HL-60/S4 treated with phorbol 12-myristate 13-acetate at 8.2 ng/mL for 4 days and 3 days (cell line): Measurements from ENCODE around the gene PNKP.

ENCODE experiments used
- in situ Hi-C: fragments of 300-500 bp; cut with MboI; formaldehyde crosslinking; loops from 2 replicates; pipeline ENCODE4 v1.15.0; 2022; ENCODE audit warnings: low sequenced_read_pairs

PNKP gene

DNA sequence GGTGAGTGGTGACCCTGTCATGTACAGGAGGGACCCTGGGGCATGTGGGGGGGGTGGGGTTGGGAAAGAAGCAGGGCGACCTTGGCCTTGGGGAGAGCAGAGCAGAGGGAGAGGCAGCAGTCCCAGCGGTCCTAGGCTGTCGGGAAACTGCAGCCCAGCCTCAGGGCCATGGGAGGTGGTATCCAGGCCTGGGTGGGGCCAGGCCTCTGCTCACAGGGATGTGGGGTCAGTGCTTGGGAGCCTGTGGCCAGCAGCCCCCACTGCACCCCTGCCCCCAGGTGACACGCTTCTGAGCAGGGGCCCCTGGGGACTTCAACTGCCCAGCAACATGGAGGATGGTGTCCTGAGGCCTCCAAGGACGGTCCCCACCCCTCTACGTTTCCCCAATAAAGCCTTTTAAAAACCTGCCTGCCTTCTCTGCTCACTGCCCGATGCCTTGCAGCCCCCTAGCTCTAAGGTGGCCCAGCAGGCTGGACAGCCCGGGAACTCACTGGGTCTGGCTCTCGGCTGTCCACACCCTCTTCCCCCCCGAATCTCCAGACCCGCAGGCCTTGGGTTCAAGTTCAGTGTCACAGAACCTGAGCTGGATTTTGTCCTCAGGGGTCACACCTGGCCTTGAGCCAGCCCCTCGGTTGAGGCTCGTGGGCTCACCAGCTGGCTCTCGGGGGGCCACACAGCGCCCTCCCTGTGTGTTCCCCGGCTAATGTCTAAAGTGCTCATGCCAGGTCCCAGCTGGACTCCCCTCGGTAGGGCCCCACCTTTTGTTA lies 6.9 kb downstream of the PNKP start:
- in situ Hi-C loops, result no loop called here

DNA sequence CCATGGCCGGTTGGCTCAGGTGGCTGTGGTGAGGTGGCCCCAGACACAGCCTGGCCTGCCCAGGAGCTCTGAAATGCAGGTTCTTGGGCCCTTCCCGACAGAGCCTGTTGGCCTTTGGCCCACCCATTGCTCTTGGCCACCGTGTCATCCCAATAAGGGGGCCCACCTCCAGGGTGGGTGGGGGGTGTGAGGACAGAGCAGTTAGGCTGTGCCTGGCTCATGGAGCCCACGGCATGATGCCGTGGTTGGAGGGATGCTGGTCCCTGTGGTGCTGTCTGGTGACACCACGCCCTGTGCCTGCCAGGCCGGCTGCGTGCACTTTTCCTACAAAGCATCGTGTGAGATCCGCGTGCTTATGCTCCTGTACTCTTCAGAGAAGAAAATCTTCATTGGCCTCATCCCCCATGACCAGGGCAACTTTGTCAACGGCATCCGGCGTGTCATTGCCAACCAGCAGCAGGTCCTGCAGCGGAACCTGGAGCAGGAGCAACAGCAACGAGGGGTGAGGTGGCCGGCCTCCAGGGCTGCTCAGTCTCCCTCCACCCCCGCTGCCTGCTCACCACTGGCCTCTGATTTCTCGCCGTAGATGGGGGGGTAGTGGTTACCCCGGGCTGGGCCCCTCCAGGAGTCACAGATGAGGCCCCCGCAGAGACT lies 7.6 kb downstream of the PNKP start:
- in situ Hi-C loops, result no loop called here

GRCh38 chr19:49858088-49858985 lies 9.0 kb downstream of the PNKP start:
- in situ Hi-C loops, result no loop called here

DNA sequence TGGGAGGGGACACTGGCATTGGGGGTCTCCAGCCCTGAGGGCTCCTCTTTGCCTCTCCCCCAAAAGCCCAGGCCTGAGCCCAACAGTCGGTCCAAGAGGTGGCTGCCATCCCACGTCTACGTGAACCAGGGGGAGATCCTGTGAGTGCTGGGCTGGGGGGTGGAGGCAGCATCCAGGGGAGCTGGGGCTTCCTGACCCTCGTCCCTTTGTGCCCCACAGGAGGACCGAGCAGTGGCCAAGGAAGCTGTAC lies 9.6 kb downstream of the PNKP start:
- in situ Hi-C loops, result no loop called here

GRCh38 chr19:49857061-49857837 lies 10.1 kb downstream of the PNKP start:
- in situ Hi-C loops, result no loop called here

GRCh38 chr19:49856574-49857021 lies 10.8 kb downstream of the PNKP start:
- in situ Hi-C loops, result no loop called here

GRCh38 chr19:49855676-49856573 lies 11.5 kb downstream of the PNKP start:
- in situ Hi-C loops, result no loop called here

GRCh38 chr19:49855277-49855675 lies 12.1 kb downstream of the PNKP start:
- in situ Hi-C loops, result no loop called here

DNA sequence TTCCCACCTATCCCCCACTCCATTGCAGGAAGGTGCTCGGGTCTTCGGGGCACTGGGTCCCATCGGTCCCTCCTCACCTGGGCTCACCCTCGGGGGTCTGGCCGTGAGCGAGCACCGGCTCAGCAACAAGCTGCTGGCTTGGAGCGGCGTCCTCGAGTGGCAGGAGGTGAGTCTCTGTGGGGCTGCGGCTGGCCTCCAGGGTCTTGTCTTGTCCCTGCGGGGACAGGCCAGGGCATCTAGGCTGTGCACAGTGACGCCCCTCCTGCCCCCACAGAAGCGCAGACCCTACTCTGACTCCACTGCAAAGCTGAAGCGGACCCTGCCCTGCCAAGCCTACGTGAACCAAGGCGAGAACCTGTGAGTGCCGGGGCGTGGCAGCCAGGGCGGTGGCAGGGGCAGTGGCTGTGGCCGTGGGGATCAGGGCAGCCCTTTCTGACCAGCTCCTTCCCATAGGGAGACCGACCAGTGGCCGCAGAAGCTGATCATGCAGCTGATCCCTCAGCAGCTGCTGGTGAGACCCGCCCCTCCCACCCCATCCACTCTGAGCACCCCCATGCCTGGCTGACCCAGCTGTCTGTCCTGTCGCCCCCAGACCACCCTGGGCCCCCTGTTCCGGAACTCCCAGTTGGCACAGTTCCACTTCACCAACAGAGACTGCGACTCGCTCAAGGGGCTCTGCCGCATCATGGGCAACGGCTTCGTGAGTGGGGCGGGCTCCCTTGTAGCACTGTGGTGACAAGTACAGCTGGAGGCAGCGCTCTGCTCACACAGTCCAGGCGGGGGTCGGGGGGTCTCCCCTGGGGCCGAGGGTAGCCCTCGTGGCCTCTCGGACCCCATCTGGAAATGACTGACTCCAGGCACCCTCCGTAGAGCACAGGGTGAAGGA lies 12.8 kb downstream of the PNKP start:
- in situ Hi-C loops, result no loop called here

GRCh38 chr19:49853852-49854377 lies 13.5 kb downstream of the PNKP start:
- in situ Hi-C loops, result no loop called here

DNA sequence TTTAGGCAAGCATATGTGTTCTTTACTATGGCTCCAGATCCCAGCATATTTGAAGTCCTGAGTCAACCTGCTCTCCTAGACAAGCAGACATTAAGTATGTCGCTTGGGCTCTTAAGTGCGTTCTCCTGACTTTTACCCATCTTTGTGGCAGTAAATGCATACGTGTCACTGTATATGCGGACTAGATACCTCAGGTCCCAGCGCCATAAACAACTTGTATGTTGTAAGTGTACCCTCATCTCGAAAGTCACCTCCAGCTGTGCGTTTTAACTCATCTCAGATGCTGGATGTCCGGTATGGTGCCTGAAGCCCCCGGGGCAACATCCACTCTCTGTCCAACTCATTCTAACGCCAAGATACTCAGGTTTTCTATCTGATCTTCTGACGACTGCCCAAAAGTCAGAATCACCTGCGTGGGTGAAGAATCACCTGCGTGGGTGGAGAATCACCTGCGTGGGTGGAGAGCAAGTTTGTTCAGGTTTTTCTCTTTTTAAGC lies 14.7 kb downstream of the PNKP start:
- in situ Hi-C loops, result no loop called here

DNA sequence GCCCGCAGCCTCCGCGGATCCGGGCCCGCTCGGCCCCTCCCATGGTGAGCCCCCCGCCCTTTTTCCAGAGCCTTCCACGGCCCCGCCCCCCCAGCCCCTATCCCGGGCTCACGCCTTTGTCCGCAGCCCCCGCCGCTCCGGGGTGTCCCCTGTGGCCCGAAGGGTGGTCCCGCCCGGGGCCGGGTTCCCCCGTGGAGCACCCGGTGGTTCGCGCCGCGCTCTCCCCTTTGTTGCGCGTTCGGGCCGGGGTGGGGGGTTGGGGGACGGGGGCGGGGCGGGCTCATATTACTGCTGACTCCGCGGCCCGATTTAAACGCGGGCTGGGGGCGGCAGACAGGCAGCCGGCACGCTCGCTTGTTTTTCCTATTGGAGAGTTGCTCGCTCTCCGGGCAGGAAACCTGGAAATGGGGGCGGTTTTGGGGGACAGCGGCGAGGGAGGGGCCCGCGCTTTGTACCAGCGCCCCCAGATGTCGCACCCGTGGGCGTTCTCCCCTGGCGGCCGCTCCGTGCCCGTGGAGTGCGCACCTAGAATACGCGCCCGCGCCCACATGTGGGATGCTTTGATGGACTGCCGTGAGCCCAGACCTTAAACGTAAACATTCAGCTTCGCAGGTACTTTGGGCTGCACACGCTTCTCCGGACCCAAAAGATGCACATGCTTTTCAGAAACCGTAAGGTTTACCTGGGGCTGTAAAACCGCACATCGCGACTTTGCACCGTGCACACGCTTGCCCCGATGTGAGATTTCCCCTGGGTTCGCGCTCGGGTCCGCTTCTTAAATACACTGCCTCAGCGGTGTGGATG lies 15.7 kb downstream of the PNKP start:
- in situ Hi-C loops, result no loop called here

GRCh38 chr19:49850487-49851342 lies 16.7 kb downstream of the PNKP start, which contains the start of gene PTOV1:
Gene PTOV1, plus strand, starts transcription at chr19:49851159.
- in situ Hi-C loops, result no loop called here

GRCh38 chr19:49850221-49850486 lies 17.2 kb downstream of the PNKP start:
- in situ Hi-C loops, result no loop called here

- in situ Hi-C loops, result no loop called here
These were observed 17.7 kb downstream of the PNKP start for GRCh38 chr19:49849433-49850220.

DNA sequence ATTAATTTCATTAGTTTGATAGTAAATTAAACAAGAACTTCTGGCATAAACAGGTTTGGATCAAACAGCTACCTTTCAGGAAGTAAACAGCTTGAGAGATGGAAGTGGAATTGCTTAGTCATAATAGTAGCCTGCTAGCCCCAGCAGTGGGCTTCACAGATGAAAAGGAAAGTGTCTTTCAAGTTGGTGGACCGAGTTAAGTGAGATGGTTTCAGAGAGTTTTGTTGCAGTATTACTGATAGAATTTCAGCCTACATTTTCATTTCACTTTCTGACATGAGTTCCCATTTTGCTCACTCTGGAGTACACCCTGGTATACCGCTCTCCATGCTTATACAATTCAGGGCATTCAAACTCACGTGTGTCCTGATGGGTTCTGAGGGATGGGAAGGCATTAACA lies 18.4 kb downstream of the PNKP start:
- in situ Hi-C loops, result no loop called here
